Fibroblast of skin of scalp (primary cell): ENCODE data around the gene RPS16.

Experiments used
- DNase-seq: peaks from one replicate; pipeline ENCODE4 v3.0.0-alpha.2; 2013

Gene RPS16

GRCh38 chr19:39420769-39421168 is 15.0 kb downstream of the RPS16 start:
- no peak for DNase-seq

DNA sequence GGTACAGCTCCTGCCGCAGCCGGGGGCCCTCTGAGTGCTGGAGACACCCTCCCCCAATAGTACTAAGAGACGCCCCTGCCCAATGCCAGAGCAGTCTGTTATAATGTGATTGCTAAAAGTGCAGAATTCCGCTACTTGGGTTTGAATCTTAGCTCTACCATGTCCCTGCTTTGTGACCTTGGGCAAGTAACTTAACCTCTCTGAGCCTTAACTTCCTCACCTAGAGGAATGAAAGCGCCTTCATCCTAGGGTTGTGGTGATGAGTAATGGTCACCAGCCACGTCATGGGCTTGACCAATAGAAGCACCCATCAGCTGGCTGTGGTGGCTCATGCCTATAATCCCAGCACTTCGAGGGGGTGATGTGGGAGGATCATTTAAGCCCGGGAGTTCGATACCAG is 16.7 kb downstream of the RPS16 start:
- DNase-seq, result no peak

DNA sequence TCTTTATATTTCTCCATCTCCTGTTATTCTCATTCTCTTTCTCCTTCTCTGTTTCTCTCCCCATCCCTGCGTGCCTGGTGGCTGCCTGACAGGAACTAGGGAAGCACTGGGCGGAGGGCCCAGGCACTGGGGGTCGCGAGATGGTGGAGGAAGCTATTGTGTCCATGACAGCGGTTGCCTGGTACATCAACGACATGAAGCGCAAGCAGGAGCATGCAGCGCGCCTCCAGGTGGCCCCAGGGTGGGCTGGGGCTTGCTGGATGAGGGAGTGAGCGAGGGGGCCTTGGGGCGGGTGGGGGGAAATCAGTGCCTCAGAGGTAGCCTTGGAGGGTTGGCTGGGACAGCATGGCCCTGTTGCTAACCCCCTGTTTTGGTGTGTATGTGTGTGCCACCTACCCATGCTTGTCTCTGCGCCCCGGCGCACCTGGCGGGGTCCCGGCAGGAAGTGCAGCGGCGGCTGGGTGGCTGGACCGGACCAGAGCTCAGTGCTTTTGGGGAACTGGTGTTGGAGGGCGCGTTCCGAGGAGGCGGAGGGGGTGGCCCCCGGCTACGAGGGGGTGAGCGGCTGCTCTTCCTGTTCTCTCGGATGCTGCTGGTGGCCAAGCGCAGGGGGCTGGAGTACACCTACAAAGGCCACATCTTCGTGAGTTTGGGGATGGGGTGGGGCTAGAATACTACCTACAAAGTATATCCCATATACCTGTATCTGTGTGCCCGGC is 18.1 kb downstream of the RPS16 start:
- no peak for DNase-seq

GRCh38 chr19:39416152-39417120 is 19.3 kb downstream of the RPS16 start:
- DNase-seq, result no peak

DNA sequence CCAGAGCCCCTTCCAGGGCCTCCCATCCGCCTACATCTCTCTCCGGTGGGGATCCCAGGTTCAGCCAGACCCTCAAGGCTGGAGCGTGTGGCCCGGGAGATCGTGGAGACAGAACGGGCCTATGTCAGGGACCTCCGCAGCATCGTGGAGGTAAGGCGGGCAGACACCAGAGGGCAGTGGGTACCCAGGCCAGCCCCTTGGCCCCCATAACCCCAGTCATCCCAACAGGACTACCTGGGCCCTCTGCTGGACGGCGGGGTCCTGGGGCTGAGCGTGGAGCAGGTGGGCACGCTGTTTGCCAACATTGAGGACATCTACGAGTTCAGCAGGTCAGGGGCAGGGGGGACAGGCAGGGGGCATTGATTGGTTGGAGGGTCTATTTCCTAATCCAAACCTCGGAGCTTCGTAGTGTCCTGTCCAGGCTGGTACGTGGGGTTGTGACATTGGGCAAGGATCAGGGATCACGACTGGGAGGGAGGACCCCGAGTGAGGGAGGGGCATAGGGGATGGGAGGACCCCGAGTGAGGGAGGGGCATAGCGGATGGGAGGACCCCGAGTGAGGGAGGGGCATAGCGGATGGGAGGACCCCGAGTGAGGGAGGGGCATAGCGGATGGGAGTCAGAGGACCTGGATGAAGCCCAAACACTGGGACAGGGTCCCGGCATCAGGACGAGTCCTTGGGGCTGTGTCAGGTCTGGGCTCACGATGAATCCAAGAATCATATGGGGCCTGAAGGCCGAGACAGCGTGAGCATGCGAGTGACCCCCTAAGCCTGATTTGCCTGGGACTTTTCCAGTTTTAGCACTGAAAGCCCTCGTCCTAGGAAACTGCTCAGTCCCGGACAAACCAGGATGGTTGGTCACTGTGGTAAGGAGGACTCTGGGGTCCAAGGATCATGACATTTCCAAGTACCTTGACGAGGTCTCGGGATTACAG is 20.4 kb downstream of the RPS16 start:
- no peak for DNase-seq

DNA sequence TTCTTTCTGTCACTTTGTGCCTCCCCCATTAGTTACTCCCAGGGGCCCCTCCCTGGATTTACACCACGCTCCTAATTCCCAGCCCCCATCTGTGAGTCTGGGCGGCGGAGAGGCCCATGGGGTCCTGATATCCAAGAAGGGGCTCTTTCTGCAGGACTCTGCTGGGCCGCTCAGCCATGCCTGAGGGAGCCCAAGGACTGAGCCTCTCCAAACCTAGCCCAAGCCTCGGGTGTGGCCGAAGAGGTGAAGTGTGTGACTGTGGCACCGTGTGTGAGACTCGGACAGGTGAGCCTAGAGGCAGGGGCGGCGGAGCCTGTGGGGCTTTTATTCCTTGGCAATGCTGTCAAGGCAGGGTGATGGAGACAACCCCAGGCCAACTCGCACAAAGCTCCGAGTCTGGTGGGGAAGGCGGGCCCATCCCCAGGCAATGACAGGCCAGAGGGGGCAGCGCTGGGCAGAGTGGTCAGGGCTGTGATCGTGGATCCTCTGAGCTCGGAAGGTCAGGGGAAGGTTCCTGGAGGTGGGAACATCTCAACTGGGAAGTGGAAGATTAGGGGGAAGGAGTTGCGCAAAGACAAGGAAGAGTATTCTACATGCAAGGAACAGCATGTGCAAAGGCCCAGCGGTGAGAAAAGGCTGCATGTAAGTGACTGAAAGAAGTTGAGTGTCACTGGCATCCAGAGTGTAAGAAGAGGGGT is 21.7 kb downstream of the RPS16 start:
- no peak for DNase-seq

DNA sequence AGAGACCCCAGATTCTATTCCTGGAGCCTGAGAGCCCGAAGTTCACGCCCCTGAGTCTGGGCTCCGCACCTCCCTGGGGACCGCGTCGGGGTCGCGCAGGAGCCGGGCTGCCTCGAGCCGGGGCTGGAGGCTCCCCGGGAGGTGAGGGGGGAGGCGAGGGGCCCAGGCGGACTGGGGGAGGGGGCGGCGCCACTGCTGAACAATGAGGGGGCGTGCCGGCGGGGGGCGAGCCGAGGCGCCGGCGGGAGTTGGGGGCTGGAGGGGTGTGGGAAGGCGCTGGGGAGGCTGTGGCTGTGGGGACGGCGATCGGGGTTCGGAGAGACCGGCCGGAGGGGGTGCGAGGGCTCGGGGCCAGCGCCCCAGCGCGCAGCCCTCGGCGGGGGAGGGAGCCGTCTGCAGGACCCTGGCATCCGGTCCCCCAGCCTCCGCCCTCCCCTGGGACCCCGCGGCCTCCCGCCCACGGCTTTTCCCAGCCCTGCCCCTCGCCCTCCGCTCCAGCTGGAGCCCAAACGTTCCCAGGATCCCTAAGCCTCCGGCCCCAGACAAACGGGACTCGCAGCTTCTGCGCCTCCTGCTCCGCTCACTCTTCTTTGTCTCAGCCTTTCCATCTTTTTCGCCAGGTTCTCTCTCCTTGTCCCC is 22.4 kb downstream of the RPS16 start:
- peak; percentile 76 for DNase-seq

- DNase-seq, result no peak
These were observed 22.9 kb downstream of the RPS16 start for GRCh38 chr19:39412867-39413271.

- peak; percentile 100 for DNase-seq
These were observed 23.5 kb downstream of the RPS16 start, which contains the start of gene PLEKHG2 for GRCh38 chr19:39412100-39412866. Gene PLEKHG2 (plus strand): TSS chr19:39412669. CDS start chr19:39414087, 1,418 bp downstream.

GRCh38 chr19:39411832-39412099 is 24.0 kb downstream of the RPS16 start:
- DNase-seq, result peak; percentile 92

GRCh38 chr19:39411081-39411831 is 24.5 kb downstream of the RPS16 start:
- no peak for DNase-seq

- no peak for DNase-seq
These were observed 25.0 kb downstream of the RPS16 start for GRCh38 chr19:39410831-39411080.

DNA sequence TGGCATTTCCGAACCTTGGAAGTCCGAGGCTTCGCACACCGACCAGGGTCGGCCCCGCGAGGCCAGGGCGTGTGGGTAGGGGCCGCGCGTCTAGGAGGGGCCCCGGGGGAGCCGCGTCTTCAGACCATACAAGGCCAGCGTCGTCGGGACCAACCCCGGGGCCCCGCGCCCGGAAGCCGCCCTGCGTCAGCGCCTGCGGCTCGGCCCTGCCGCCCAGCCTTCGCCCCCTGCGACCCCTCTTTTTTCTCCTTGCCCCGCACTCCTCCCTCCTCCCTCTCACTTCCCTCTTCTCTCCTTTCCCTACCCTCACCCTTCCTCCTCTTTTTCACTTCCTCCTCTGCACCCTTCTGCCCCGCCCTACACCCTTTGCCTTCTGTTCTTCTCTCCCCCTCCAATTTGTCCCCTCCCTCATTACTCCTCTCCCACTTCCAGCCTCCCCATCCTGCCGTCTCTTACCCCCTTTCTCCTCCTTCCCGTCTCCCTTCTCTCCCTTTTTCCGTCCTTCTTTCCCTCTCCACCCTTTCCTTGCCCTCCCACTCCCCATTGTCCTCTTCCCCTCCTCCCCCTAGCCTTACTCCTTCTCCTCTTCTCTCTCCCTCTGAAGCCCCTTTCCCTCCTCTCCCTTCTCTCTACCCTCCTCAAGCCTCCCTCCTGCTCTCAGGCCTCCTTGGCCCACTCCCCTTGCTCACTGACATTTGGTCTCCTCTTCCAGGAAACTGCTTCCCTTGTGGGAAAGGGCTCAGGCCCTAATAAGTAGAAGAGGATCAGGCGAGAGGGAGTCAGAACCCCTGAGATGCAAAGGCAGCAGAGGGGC is 25.5 kb downstream of the RPS16 start:
- DNase-seq, result peak; percentile 69

DNA sequence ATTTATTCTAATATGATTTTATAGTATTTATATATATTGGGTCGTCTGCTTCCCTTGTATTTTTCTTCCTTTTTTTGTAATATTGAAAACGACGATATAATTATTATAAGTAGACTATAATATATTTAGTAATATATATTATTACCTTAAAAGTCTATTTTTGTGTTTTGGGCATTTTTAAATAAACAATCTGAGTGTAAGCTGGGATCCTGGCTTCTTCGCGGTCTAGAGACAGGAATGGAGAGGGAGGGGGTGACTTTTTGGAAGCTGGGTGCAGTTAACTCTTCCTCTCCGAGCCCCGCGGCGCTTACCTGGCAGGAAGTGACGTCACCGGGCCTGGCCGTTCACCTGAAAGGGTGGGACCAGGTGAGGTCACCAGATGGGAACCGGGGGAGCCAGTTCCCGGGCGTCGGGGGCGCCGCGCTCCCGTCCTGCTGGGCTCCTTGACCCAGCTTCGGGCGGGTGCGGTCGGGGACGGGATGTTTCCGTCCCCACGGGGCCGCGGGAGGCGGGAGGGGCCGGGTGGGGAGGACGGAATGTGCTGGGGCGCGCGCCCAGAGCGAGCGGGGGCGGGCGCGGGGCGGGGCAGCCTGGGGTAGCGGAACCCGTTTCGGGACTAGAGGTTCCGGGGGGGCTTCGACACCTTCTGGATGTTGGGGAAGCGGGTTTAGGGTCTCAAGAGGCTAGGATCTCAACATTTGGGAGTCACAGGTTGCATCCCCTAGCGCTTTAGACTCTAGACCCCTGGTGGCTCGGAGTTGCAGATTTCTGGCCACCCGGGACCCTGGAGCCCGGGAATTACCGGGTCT is 26.3 kb downstream of the RPS16 start:
- peak; percentile 81 for DNase-seq

DNA sequence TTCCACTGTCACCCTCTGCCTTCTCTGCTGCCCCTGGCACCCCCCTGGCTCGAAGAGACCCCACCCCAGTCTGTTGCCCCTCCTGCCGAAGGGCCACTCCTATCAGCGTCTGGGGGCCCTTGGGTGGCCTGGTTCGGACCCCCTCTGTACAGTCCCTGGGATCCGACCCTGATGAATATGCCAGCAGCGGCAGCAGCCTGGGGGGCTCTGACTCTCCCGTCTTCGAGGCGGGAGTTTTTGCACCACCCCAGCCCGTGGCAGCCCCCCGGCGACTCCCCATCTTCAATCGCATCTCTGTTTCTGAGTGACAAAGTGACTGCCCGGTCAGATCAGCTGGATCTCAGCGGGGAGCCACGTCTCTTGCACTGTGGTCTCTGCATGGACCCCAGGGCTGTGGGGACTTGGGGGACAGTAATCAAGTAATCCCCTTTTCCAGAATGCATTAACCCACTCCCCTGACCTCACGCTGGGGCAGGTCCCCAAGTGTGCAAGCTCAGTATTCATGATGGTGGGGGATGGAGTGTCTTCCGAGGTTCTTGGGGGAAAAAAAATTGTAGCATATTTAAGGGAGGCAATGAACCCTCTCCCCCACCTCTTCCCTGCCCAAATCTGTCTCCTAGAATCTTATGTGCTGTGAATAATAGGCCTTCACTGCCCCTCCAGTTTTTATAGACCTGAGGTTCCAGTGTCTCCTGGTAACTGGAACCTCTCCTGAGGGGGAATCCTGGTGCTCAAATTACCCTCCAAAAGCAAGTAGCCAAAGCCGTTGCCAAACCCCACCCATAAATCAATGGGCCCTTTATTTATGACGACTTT is 27.1 kb downstream of the RPS16 start:
- DNase-seq, result no peak

GRCh38 chr19:39407660-39408391 is 27.9 kb downstream of the RPS16 start:
- DNase-seq, result no peak

DNA sequence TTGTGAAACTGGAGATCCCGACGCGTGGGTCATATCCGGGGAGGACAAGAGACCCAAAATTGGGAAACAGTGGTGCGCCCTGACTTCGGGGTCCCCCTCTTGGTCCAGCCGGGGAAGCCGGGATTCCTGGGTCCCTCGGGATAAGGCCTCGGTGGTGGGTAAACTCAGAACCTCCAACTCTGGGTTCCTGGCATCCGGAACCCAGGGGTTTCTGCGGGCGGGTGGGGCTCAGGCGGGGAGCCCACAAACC is 28.4 kb downstream of the RPS16 start:
- no peak for DNase-seq
